ENCODE results near the gene STARD5.
"Not testable (repeated sequence)": the region's sequence is repeated elsewhere in the genome, so short reads cannot be mapped to it uniquely, and the experiment has no call there.

The STARD5 gene, protein sequence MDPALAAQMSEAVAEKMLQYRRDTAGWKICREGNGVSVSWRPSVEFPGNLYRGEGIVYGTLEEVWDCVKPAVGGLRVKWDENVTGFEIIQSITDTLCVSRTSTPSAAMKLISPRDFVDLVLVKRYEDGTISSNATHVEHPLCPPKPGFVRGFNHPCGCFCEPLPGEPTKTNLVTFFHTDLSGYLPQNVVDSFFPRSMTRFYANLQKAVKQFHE

DNA sequence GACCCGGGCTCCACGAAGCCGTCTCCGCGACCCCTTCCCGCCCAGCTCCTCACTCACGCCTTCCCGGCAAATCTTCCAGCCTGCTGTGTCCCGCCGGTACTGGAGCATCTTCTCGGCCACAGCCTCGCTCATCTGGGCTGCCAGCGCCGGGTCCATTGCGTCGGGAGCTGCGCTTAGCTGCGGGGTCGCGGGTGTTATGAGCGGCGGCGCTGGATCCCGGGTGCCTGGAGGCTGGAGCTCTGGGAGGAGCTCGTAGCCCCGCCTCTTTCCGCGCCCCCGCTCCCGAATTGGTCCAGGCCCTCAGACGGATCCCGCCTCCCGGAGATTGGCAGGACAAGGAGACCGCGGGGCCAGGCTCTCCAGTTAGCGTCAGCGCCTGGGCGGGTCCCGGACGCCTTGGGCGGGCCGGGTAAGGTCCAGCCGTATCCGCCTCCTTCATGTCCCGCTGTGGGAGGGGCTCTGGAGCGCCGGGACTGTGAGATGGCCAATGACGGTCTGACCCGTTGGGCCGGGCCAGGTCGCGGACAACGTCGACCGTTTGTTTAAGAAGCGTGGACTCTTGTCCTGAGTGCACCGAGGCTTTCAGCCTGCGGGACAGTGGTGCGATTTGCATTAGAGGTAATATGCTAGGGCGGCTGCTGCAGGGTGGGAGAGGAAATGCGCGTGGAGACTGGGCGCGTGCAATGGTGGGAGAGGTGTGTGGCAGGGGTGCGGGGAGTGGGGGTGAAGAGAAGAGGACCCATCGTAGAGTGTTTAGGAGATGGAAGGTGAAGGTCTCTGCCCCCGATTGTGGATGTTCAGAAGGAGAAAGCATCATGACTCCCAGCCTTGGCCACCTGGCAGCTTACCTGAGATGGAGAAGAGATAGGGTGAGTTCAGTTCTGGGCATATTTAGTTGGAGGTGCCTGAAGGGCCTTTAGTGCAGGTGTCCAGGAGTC is at the start of gene STARD5:
Gene STARD5 (minus strand): TSS at position 198 of the 938 bp plus-strand sequence. CDS start 42 bp downstream, at position 156.
- DNase-seq (ENCODE audit: low read depth in 2 of 2), result peak; percentile 90 to 95

- DNase-seq (ENCODE audit: low read depth in 2 of 2), result no peak
Measured at GRCh38 chr15:81373176-81373575, 49.2 kb upstream of the STARD5 start.

DNA sequence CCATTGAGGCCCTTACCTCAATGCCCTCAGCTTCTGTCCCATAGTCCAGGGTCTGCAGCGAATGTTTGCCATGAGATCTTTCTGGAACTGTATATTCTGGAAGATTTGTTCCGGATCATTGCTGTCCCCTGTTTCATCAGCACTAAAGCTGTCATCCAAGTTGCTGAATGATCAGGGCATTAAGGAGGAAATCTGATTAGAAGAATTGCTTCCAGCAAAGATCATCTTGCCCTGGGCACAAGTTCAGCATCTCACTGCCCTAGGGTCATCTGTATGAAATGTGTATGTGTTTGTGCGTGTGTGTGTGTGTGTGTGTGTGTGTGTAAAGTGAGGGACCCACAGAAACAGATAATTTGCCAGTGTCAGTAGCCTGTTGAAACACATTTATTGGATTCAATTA is 48.6 kb upstream of the STARD5 start:
- no peak for DNase-seq (ENCODE audit: low read depth in 2 of 2)

GRCh38 chr15:81363718-81364500 is 40.0 kb upstream of the STARD5 start:
- no peak for DNase-seq (ENCODE audit: low read depth in 2 of 2)

DNA sequence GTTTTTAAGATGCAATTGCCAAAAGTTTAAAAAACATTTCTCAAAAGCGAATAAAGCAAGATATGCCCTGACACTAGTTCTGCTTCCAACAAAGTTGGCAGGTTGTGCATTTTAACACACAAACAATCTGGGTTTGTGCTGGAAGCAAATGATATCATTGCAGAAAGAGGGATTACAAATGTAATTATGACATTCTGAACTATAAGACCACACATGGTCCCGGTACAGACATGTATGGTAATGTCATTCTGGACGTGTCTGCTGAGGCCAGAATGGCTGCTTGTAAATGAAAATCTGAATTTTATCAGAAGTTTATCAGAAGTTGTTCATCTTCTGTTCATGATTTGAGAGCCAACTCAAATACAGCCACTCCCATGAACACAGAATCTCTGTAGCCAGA is 39.3 kb upstream of the STARD5 start:
- no peak for DNase-seq (ENCODE audit: low read depth in 2 of 2)

DNA sequence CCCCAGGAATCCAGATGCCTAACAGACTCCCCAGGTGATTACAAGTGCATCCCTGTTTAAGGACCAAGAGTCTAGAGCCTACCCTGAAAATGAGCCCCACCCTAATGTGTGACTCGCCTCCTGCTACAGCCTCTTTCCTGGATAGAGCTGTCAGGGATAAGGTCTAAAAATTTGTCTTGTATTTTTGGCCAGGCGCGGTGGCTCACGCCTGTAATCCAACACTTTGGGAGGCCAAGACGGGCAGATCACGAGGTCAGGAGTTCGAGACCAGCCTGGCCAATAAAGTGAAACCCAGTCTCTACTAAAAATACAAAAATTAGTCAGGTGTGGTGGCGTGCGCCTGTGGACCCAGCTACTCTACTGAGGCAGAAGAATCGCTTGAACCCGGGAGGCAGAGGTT is 38.8 kb upstream of the STARD5 start:
- no peak for DNase-seq (ENCODE audit: low read depth in 2 of 2)

- DNase-seq (ENCODE audit: low read depth in 2 of 2), result no peak
Measured at GRCh38 chr15:81361891-81362290, 38.0 kb upstream of the STARD5 start.

DNA sequence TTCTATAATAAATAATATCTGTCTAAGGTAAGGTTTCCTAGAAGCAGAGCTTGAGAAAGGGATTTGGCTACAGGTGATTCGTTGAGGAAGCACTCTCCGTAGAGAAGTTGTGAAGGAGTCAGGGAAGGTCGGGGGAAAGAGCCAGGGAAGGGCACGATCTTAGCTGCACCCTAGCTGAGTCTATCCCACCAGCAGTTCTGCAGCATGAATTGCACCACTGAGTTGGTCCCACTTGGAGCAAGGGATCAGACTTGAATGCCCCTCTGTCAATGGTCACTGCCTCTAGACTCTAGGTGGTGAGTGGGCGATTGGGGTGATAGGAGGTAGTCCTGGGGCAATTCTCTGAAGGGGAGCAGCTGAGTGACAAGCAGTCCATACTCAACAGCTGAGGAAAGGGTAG is 36.5 kb upstream of the STARD5 start:
- no peak for DNase-seq (ENCODE audit: low read depth in 2 of 2)

GRCh38 chr15:81358248-81358647 is 34.3 kb upstream of the STARD5 start:
- DNase-seq (ENCODE audit: low read depth in 2 of 2), result no peak

- no peak for DNase-seq (ENCODE audit: low read depth in 2 of 2)
Measured at GRCh38 chr15:81357180-81357686, 33.3 kb upstream of the STARD5 start.

- no peak for DNase-seq (ENCODE audit: low read depth in 2 of 2)
Measured at GRCh38 chr15:81356252-81356651, 32.3 kb upstream of the STARD5 start.

DNA sequence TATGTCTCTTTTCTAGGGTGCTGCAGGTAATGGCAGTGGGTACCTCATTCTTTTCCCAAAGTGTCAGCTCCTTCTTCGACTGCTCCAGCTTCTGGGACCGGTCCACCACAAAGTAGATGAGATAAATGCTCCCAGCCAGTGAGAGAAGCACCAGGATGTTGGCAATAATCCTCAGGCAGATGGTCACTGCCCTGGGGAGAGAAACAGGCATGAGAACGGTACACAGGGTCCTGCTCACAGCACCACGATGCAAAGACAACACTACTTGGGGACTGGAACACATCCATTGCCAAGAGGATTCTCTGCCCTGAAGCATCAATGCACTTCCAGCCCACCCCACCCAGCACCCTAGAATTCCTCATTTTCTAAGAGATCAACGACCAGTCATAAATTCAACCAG is 27.7 kb upstream of the STARD5 start:
- DNase-seq (ENCODE audit: low read depth in 2 of 2), result no peak

- no peak for DNase-seq (ENCODE audit: low read depth in 2 of 2)
Measured at GRCh38 chr15:81349271-81349670, 25.3 kb upstream of the STARD5 start.

DNA sequence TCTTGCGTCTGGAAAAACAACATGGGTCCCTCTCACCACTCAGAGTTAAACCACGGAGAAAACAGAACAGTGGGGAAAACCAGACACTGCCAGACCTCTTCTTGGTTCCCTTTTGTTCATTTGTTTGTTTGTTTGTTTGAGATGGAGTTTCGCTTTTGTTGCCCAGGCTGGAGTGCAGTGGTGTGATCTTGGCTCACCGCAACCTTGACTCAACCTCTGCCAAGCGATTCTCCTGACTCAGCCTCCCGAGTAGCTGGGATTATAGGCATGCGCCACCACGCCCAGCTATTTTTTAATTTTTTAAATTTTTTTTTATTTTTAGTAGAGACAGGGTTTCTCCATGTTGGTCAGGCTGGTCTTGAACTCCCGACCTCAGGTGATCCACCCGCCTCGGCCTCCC is 24.8 kb upstream of the STARD5 start:
- DNase-seq (ENCODE audit: low read depth in 2 of 2), result not testable (repeated sequence)

DNA sequence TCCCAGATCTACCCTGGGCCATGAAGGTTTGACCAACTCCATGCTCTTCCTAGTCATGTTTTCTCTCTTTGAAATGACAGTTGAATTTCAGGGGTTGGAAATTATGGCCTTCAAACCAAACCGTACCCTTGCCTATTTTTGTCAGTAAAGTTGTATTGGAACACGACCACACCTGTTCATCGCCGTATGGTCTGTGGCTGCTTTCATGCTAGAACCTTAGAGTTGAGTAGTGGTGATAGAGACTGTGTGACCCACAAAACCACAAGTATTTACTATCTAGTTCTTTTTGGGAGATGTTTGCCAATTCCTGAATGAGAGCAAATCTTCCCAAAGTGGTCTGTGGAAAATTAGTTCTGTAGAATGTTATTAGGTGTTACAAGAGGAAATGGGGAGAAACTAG is 24.0 kb upstream of the STARD5 start:
- DNase-seq (ENCODE audit: low read depth in 2 of 2), result no peak

DNA sequence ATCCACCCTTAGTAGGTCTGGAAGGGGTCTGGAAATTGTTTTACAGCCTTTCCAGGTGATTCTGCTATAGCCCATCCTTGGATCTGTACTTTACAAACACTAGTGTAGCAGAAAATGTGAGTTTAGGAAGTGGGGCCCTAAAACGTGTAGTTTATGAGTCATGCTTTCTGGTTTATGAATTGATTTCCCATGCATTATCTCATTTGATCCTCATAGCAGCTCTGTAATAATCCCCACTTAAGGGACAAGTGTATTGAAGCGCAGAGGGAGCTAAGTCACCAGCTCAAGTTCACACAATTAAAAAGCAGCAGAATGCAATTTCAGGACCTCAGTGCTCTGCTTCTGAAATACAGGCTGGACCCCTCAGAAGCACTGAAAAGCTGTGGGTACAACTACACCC is 22.7 kb upstream of the STARD5 start:
- DNase-seq (ENCODE audit: low read depth in 2 of 2), result no peak

DNA sequence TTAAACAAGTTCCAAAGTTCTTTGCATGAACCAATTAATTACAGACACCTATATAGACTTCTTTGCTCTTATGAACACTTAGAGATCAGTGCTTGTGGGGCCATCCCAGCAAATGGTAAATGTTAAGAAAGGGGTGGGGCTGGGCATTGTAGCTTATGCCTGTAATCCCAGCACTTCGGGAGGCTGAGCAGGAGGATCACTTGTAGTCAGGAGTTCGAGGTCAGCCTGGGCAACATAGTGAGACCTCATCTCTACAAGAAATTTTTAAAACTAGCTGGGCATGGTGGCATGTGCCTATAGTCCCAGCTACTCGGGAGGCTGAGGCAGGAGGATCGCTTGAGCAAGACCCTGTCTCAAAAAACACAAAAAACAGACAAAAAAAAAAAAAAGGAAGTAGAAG is 19.4 kb upstream of the STARD5 start:
- DNase-seq (ENCODE audit: low read depth in 2 of 2), result no peak

- no peak for DNase-seq (ENCODE audit: low read depth in 2 of 2)
Measured at GRCh38 chr15:81341351-81341750, 17.4 kb upstream of the STARD5 start.

DNA sequence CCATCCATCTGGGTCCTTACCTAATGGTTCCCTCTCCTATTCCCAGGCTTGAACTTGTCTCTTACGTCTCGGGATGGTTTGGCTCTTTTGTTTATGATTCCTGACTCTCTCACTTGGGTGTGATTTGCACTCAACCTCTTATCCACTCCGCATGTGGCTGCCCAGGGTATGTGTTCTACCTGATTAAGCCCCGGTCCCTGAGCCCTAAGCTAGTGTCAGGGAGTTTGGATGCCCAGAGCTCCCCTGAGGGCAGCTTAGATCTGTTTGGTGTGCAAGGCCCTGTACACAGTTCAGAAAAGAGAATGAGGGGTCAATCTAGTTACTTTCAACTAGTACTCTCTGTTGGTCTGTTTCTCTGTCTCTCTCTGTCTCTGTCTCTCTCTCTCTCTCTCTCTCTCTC is 15.9 kb upstream of the STARD5 start:
- DNase-seq (ENCODE audit: low read depth in 2 of 2), result no peak

- DNase-seq (ENCODE audit: low read depth in 2 of 2), result no peak
Measured at GRCh38 chr15:81339321-81339720, 15.4 kb upstream of the STARD5 start.

DNA sequence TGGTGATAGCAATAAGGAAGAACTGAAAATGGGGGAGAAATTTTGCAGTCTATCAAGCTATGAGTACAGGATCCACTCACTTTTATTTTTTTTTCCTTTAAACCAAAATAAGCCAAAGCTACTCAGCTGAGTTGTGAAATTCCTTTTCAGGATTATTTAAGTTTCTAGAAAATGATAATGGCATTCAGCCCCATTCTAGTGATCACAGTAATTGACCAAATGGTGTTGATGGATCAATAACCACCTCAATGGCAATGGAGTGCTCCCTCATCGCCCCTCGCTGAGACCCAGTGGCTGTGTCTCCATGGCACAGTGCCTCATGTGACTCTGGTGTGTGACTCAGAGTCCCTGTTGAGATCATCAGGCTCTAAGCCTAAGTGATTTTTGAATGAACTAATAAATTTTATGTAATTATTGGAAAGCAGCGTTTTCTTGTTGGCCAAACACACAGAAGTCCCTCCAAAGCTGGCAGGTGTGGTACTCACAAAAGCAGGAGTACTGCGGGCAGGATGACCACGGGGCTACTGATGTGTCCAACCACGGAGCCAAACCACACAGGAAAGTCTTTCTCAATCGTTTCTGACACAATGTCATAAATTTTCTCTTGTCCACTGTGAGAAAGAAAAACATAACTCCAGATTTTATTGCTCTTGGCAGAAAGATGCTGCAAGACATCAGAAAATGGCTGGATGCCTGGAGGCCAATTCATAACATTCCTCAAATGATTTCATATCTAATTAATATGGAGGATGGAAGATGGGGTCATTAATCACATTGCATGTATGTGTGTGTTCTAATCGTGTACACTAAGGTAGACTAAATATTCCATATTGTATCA is 14.4 kb upstream of the STARD5 start:
- DNase-seq (ENCODE audit: low read depth in 2 of 2), result no peak
